Lower lobe of right lung (tissue), 2 donors: ENCODE measurements around the gene VPS41. TPM values are rescaled to one million over a fixed set of nuclear protein-coding genes. Genes with fewer than 3 reads are reported as not detected.
A peak's percentile ranks its signal among the peaks of the same experiment; 100 is the strongest.

Source experiments
- ATAC-seq, 2 donors: fragments of 200-7000 bp; cut with Tn5 transposase; one replicate each; pipeline ENCODE4 v1.9.1; 2020 to 2022; ENCODE audit warnings: mild to moderate bottlenecking in 2 of 2, moderate library complexity in 2 of 2
- DNase-seq: peaks from one replicate; pipeline ENCODE4 v3.0.0-alpha.2; 2020
- H3K27ac ChIP-seq: fragments of 200-600 bp; one replicate; pipeline ENCODE4 v1.8.0; 2022
- H3K27me3 ChIP-seq: fragments of 200-600 bp; one replicate; pipeline ENCODE4 v1.8.0; 2022; ENCODE audit warnings: low read depth
- H3K36me3 ChIP-seq: fragments of 200-600 bp; one replicate; pipeline ENCODE4 v1.8.0; 2022; ENCODE audit warnings: mild to moderate bottlenecking
- H3K4me1 ChIP-seq: fragments of 200-600 bp; one replicate; pipeline ENCODE4 v1.8.0; 2022
- H3K4me3 ChIP-seq: fragments of 200-600 bp; one replicate; pipeline ENCODE4 v1.8.0; 2022; ENCODE audit warnings: mild to moderate bottlenecking
- H3K9me3 ChIP-seq: fragments of 200-600 bp; one replicate; pipeline ENCODE4 v1.8.0; 2022
- intact Hi-C: fragments of 100-400 bp; cut with DNase I; formaldehyde crosslinking; loops from one replicate; pipeline ENCODE4 v1.11.0; 2022
- long read RNA-seq: library from polyadenylated mRNA; unstranded; transcript quantifications from one replicate; pipeline ENCODE4 v2.0.0, GENCODE V29; 2021
- total RNA-seq: library from RNA; stranded (reverse); fragmentation: NEBNext Ultra II Directional; extraction: Animal tissue kit (Norgen Biotek cat#: 25700); gene quantifications from one replicate; pipeline ENCODE4 v1.2.1, GENCODE V29; 2021
- TF ChIP-seq, protein P1 (sequence below): fragments of 200-600 bp; IDR thresholded peaks from one replicate; pipeline ENCODE4 v1.8.0; 2022; ENCODE audit warnings: antibody characterized with exemption, mild to moderate bottlenecking
- donor health status: DM: no; HTN: yes; CAD: no; lungs with severe emphysema.

The VPS41 gene
- total RNA-seq: 103 TPM
- long read RNA-seq, full-length matches to known transcripts: 58 of 81 reads
- long read RNA-seq, partial matches to known transcripts: 13 of 81 reads
- long read RNA-seq, other reads (novel, unspliced or antisense): 10 of 81 reads

DNA sequence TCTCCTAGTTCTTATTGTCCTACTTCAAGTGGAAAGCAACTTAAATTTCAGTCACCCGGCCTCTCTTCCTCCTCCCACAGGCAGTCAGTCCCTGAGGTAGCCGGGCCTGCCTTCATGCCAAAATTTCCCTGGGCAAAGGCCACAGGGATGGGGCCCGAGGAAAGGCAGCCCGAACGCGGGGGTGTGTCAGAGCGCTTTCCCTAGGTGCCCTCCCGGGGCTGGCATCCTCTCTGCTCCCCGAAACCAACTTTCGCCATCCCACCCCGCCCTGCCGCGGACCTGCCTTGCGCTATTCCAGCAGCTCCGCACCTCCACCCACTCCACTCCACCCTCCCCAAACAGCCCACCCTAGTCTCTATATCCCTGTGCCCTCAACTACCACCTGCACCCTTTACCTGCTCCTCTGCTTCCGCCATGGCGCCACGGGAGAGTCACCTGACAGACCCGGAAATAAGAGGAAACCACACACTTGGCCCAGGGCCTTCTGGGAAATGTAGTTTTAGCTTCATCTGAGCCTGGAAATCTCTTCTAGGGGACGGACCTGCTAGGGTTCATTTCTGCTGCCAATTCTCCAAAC, at the start of gene VPS41:
Gene VPS41, minus strand, starts transcription at position 433 of the 577 bp plus-strand sequence. Its CDS starts 17 bp downstream, at position 416.
- TF ChIP-seq, protein P1, sequence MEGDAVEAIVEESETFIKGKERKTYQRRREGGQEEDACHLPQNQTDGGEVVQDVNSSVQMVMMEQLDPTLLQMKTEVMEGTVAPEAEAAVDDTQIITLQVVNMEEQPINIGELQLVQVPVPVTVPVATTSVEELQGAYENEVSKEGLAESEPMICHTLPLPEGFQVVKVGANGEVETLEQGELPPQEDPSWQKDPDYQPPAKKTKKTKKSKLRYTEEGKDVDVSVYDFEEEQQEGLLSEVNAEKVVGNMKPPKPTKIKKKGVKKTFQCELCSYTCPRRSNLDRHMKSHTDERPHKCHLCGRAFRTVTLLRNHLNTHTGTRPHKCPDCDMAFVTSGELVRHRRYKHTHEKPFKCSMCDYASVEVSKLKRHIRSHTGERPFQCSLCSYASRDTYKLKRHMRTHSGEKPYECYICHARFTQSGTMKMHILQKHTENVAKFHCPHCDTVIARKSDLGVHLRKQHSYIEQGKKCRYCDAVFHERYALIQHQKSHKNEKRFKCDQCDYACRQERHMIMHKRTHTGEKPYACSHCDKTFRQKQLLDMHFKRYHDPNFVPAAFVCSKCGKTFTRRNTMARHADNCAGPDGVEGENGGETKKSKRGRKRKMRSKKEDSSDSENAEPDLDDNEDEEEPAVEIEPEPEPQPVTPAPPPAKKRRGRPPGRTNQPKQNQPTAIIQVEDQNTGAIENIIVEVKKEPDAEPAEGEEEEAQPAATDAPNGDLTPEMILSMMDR: no peak
- H3K27ac ChIP-seq: peak within 1 kb of the TSS; percentile 66
- intact Hi-C loops: no loop called here
- H3K4me1 ChIP-seq: peaks cover 18% of the 10 kb centered on the region
- DNase-seq (peak; percentile 84), ATAC-seq (peak; percentile 95 to 99)
- no peaks in the 10 kb centered on the region for H3K27me3 ChIP-seq
- no peaks in the 10 kb centered on the region for H3K36me3 ChIP-seq
- peak within 1 kb of the TSS; percentile 90 for H3K4me3 ChIP-seq
- H3K9me3 ChIP-seq: no peaks in the 10 kb centered on the region

DNA sequence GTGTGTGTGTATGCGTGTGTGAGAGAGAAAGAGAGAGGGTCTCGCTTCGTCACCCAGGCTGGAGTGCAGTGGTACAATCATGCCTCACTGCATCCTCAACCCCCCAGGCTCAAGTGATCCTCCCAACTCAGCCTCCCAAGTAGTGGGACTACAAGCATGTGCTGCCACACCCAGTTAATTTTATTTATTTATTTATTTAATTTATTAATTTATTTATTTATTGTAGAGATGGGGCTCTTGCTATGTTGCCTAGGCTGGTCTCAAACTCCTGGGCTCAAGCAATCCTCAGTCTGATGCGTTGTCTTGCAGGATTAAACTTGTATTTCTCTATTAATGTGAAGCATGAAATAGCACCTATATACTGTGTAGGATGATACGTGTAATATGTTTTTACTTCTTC, 46.9 kb upstream of the VPS41 start:
- Histone ChIP-seq H3K27ac (no peak overlapping the region), H3K36me3 (no peaks in the 10 kb centered on the region), H3K4me3 (no peak overlapping the region), H3K9me3 (no peaks in the 10 kb centered on the region), H3K4me1 (no peaks in the 10 kb centered on the region), H3K27me3 (no peaks in the 10 kb centered on the region)
- TF ChIP-seq, protein P1: no peak
- DNase-seq: no peak
- no peak for ATAC-seq
- intact Hi-C loops: no loop called here

DNA sequence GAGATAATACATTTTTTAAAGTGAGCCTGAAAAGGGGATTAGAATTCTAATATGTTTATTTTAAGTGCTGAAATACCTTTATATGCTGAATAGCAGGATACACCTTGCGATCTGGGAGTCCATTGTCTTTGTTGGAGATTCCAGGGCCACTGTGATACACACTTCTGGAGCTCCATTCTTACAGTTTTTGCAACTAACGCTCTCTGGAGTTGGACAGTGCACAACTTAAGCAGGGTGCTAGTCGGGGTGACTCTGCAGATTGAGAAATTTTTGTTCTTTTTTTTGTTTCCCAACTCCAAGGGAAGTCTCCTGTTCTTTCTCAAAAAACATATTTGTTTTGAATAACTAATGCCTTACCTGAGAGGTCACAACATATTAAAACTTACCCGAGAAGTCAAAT, 45.0 kb upstream of the VPS41 start:
- no peaks in the 10 kb centered on the region for H3K36me3 ChIP-seq
- DNase-seq (no peak), ATAC-seq (no peak)
- intact Hi-C loops: no loop called here
- H3K4me3 ChIP-seq: no peak overlapping the region
- H3K27me3 ChIP-seq: no peaks in the 10 kb centered on the region
- TF ChIP-seq, protein P1: no peak
- no peaks in the 10 kb centered on the region for H3K9me3 ChIP-seq
- H3K27ac ChIP-seq: no peak overlapping the region
- H3K4me1 ChIP-seq: no peaks in the 10 kb centered on the region

DNA sequence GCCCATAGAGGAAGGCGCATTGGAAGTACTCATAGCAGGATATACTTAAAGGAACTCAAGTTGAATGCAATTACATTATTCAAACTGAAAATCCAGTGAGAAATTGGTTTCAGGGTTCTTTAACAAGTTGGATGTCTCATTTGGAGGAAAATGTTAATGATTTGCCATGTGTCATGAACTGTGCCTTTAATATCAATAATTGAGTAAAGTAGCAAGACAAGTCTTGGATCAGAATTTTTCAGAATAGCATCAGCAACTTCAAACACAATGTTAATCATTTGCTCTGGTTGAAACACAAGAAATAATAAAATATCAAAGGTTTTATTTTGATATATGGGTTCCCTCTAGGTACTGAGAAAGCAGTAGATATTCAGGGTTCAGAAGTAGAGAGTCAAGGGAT, 44.2 kb upstream of the VPS41 start:
- Histone ChIP-seq H3K4me1 (no peaks in the 10 kb centered on the region), H3K9me3 (no peaks in the 10 kb centered on the region), H3K36me3 (no peaks in the 10 kb centered on the region), H3K27ac (no peak overlapping the region), H3K4me3 (no peak overlapping the region), H3K27me3 (no peaks in the 10 kb centered on the region)
- TF ChIP-seq, protein P1: no peak
- ATAC-seq: no peak
- intact Hi-C loops: no loop called here
- DNase-seq: no peak

DNA sequence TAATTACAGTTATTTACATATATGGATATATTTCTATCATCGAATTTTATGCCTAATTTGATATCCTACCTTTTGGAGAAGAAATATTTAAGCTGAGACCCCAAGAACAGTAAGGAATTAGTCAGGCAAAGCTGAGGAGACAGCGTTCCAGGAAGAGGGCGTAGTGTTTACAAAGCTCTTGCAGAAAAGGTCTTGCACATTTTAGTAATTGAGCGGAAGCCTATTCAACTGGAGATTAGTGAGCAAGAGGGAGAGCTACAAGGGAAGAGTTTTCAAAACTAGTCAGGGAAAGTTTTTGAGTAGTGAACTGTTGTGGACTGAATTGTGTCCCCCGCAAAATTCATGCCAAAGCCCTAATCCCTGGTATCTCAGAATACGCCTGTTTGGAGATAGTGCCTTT, 42.2 kb upstream of the VPS41 start:
- TF ChIP-seq, protein P1: no peak
- no peaks in the 10 kb centered on the region for H3K4me1 ChIP-seq
- H3K27me3 ChIP-seq: no peaks in the 10 kb centered on the region
- H3K36me3 ChIP-seq: no peaks in the 10 kb centered on the region
- H3K4me3 ChIP-seq: no peak overlapping the region
- intact Hi-C loops: no loop called here
- H3K27ac ChIP-seq: no peak overlapping the region
- H3K9me3 ChIP-seq: no peaks in the 10 kb centered on the region
- DNase-seq (no peak), ATAC-seq (peak in 1 of 2 donors; percentile 78)
